Measurements from ENCODE around the gene SLC26A11.

GRCh38 chr17:80245566-80246265 lies 25.5 kb downstream of the SLC26A11 start:
- TF ChIP-seq, protein P1, sequence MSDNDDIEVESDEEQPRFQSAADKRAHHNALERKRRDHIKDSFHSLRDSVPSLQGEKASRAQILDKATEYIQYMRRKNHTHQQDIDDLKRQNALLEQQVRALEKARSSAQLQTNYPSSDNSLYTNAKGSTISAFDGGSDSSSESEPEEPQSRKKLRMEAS (IDR thresholded peaks at IDR 0.05), result no peak
- no peak for TF ChIP-seq POLR2AphosphoS5 (IDR thresholded peaks at IDR 0.05; ENCODE audit: low read depth, low read length)
- TF ChIP-seq, protein P2, sequence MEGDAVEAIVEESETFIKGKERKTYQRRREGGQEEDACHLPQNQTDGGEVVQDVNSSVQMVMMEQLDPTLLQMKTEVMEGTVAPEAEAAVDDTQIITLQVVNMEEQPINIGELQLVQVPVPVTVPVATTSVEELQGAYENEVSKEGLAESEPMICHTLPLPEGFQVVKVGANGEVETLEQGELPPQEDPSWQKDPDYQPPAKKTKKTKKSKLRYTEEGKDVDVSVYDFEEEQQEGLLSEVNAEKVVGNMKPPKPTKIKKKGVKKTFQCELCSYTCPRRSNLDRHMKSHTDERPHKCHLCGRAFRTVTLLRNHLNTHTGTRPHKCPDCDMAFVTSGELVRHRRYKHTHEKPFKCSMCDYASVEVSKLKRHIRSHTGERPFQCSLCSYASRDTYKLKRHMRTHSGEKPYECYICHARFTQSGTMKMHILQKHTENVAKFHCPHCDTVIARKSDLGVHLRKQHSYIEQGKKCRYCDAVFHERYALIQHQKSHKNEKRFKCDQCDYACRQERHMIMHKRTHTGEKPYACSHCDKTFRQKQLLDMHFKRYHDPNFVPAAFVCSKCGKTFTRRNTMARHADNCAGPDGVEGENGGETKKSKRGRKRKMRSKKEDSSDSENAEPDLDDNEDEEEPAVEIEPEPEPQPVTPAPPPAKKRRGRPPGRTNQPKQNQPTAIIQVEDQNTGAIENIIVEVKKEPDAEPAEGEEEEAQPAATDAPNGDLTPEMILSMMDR (IDR thresholded peaks at IDR 0.05 in 2 of 3, conservative IDR thresholded peaks at IDR 0.05 in 1 of 3; ENCODE audit: borderline replicate concordance in 1 of 3, insufficient read depth in 1 of 3, low read depth in 2 of 3, low read length in 2 of 3), result no peak

Data from HCT116 (cell line).